GM12878 (cell line): ENCODE data around the gene PHF23. TPM values are rescaled to one million over a fixed set of nuclear protein-coding genes. Genes with fewer than 3 reads are reported as not detected.

Experiments used
- ATAC-seq: fragments of 200-7000 bp; cut with Tn5 transposase; 3 replicates; pipeline ENCODE4 v1.9.1; 2020; ENCODE audit warnings: mild to moderate bottlenecking, moderate library complexity
- BruUV-seq: library from RNA; stranded (reverse); fragments of 400-500 nt; replicated peaks from 2 replicates; lab custom pipeline; 2021; lab: Mats Ljungman, UMichigan
- CTCF ChIA-PET: fragments of 300-600 bp; sonication (Branson Sonifier 250); formaldehyde crosslinking; extraction: SDS; loops from one replicate; lab custom pipeline; 2021; ENCODE audit warnings: inconsistent platforms; lab: Yijun Ruan, JAX
- POLR2A ChIA-PET: fragments of 350-600 bp; formaldehyde crosslinking; extraction: SDS; loops from one replicate; lab custom pipeline; 2021; ENCODE audit warnings: inconsistent platforms; lab: Charles Lee
- RAD21 ChIA-PET: fragments of 300-600 bp; sonication (Branson Sonifier 250); formaldehyde crosslinking; loops from one replicate; lab custom pipeline; 2023; ENCODE audit warnings: antibody characterized with exemption; ENCODE audit not compliant: unreplicated experiment; lab: Charles Lee
- SMC1A ChIA-PET: fragments of 300-600 bp; sonication (Branson Sonifier 250); formaldehyde crosslinking; loops from one replicate; lab custom pipeline; 2023; ENCODE audit not compliant: unreplicated experiment, uncharacterized antibody; lab: Charles Lee
- DNase-seq: peaks from one replicate; pipeline ENCODE4 v3.0.0-alpha.2; 2011; ENCODE audit warnings: low read depth, low spot score
- FAIRE-seq: peaks from 3 replicates; lab custom pipeline; 2011; peaks lifted over from hg19 to GRCh38; lab: Jason Lieb, UNC
- H2AFZ ChIP-seq: 2 replicates; pipeline ENCODE4 v1.6.0; 2011; ENCODE audit warnings: low read depth, low read length, control low read depth; ENCODE audit not compliant: control insufficient read depth
- H3K27ac ChIP-seq: 2 replicates; pipeline ENCODE4 v1.5.1; 2011; ENCODE audit warnings: control low read depth; ENCODE audit not compliant: control insufficient read depth, insufficient read depth
- H3K27me3 ChIP-seq, 2 experiments: replicated peaks in 1 of 2; 2 replicates each; pipeline versions ENCODE4 v1.6.0 to v1.6.1; 2011; ENCODE audit warnings: low read length in 1 of 2; ENCODE audit not compliant: control insufficient read depth in 2 of 2, insufficient read depth in 2 of 2
- H3K36me3 ChIP-seq, 2 experiments: 2 replicates each; pipeline ENCODE4 v1.5.1; 2011; ENCODE audit warnings: low read length in 1 of 2; ENCODE audit not compliant: control insufficient read depth in 2 of 2, insufficient read depth in 2 of 2
- H3K4me1 ChIP-seq: 2 replicates; pipeline ENCODE4 v1.6.1; 2011; ENCODE audit warnings: mild to moderate bottlenecking, low read length, moderate library complexity, mixed read lengths; ENCODE audit not compliant: control insufficient read depth, insufficient read depth
- H3K4me2 ChIP-seq: 2 replicates; pipeline ENCODE4 v1.6.0; 2011; ENCODE audit warnings: control low read depth; ENCODE audit not compliant: control insufficient read depth, insufficient read depth
- H3K4me3 ChIP-seq: fragments of 200-600 bp; sonication (generic); 2 replicates; pipeline ENCODE4 v1.5.1; 2016
- H3K79me2 ChIP-seq: 2 replicates; pipeline ENCODE4 v1.6.0; 2011; ENCODE audit warnings: low read length; ENCODE audit not compliant: control insufficient read depth, insufficient read depth
- H3K9ac ChIP-seq: 2 replicates; pipeline ENCODE4 v1.8.0; 2011; ENCODE audit warnings: low read length, control low read depth, mixed read lengths; ENCODE audit not compliant: control insufficient read depth, insufficient read depth
- H3K9me3 ChIP-seq: replicated peaks from 3 replicates; pipeline ENCODE4 v1.5.1; 2011; ENCODE audit warnings: mild to moderate bottlenecking, low read length; ENCODE audit not compliant: control insufficient read depth, insufficient read depth
- H4K20me1 ChIP-seq: 2 replicates; pipeline ENCODE4 v1.6.0; 2011; ENCODE audit not compliant: control insufficient read depth, insufficient read depth
- ETV6 ChIP-seq, 2 experiments: fragments of 450-650 bp in 1 of 2; IDR thresholded peaks in 1 of 2; conservative IDR thresholded peaks in 1 of 2; 2 replicates each; pipeline ENCODE4 v1.6.1; 2014; ENCODE audit warnings: antibody characterized with exemption in 1 of 2, borderline replicate concordance in 1 of 2, low read depth in 1 of 2, mild to moderate bottlenecking in 1 of 2, moderate library complexity in 1 of 2
- MYC ChIP-seq: IDR thresholded peaks from 2 replicates; pipeline ENCODE4 v1.6.1; 2011; ENCODE audit warnings: mild to moderate bottlenecking, low read length, moderate library complexity, inconsistent platforms; ENCODE audit not compliant: insufficient read depth, insufficient replicate concordance, insufficient read length, severe bottlenecking
- RAD21 ChIP-seq: IDR thresholded peaks from 2 replicates; pipeline ENCODE4 v1.6.1; 2011; ENCODE audit warnings: mild to moderate bottlenecking, low read depth, low read length, moderate library complexity; ENCODE audit not compliant: insufficient read depth
- SMARCA5 ChIP-seq: fragments of 450-650 bp; IDR thresholded peaks from 2 replicates; pipeline ENCODE4 v1.6.1; 2017; ENCODE audit warnings: mild to moderate bottlenecking
- SP1 ChIP-seq: IDR thresholded peaks from one replicate; pipeline ENCODE4 v1.6.1; 2011; ENCODE audit warnings: low read depth, low read length
- SRF ChIP-seq, 2 experiments: IDR thresholded peaks; 2 replicates each; pipeline ENCODE4 v1.6.1; 2011; ENCODE audit warnings: low read depth in 2 of 2, low read length in 2 of 2, mild to moderate bottlenecking in 1 of 2, moderate library complexity in 1 of 2
- TCF12 ChIP-seq: IDR thresholded peaks from 2 replicates; pipeline ENCODE4 v1.6.1; 2011; ENCODE audit warnings: low read depth, mild to moderate bottlenecking, low read length
- TCF7 ChIP-seq: IDR thresholded peaks from 2 replicates; pipeline ENCODE4 v1.6.1; 2014; ENCODE audit warnings: antibody characterized with exemption, borderline replicate concordance
- WGBS: methylation state at CpG from one replicate; pipeline ENCODE4 v1.1.6; 2016; ENCODE audit warnings: low lambda C conversion rate; ENCODE audit not compliant: insufficient replicate concordance, insufficient coverage; ENCODE audit errors: missing lambda C conversion rate; 5-methylcytosine and 5-hydroxymethylcytosine counted together
- in situ Hi-C: fragments of 300-500 bp; cut with MboI; formaldehyde crosslinking; loops from 9 replicates; pipeline ENCODE4 v1.14.3; 2018; ENCODE audit warnings: mixed read lengths
- intact Hi-C: fragments of 100-400 bp; cut with micrococcal nuclease; formaldehyde crosslinking; loops from one replicate; pipeline ENCODE4 v1.14.2; 2022; ENCODE audit not compliant: unreplicated experiment
- polyA plus RNA-seq, 11 experiments: library from polyadenylated mRNA; depleted of rRNA in 4 of 11; unstranded in 6 of 11; stranded (reverse) in 5 of 11; fragments of >200 nt; fragmentation: Nextera tagmentation in 4 of 11; fragmentation: Illumina TruSeq in 1 of 11; extraction: Ambion mirVana in 4 of 11; extraction: Trizol in 1 of 11; gene quantifications; 1 replicate in 1 of 11; 2 replicates in 10 of 11; pipeline versions ENCODE4 v1.2.1 to v1.2.3, GENCODE V29; 2011 to 2016; ENCODE audit warnings: inconsistent platforms in 2 of 11, missing spikeins in 2 of 11, low read depth in 1 of 11
- total RNA-seq, 4 experiments: library from RNA; depleted of rRNA in 3 of 4; stranded (reverse); fragments of >200 nt in 3 of 4; fragmentation: Illumina TruSeq in 1 of 4; extraction: Trizol in 1 of 4; gene quantifications; 2 replicates each; pipeline versions ENCODE4 v1.2.1 to v1.2.3, GENCODE V29; 2013 to 2021
- TF ChIP-seq, protein P1 (sequence below): fragments of 450-650 bp; IDR thresholded peaks from 2 replicates; pipeline ENCODE4 v1.6.1; 2018; ENCODE audit warnings: borderline replicate concordance, mild to moderate bottlenecking; ENCODE audit not compliant: partially characterized antibody
- TF ChIP-seq, protein P2 (sequence below): fragments of 450-650 bp; formaldehyde crosslinking; IDR thresholded peaks from 2 replicates; pipeline ENCODE4 v1.4.0; 2020; ENCODE audit warnings: mild to moderate bottlenecking, moderate library complexity

Gene PHF23
- total and polyA plus RNA-seq, 10 of the 15 experiments (the other 5 are each of a cell fraction or from before 2014, with no cell fraction given), result 8.2 to 84.8 (median 32.6) TPM

GRCh38 chr17:7248796-7249195 is 9.5 kb upstream of the PHF23 start:
- H3K9me3 ChIP-seq, result no peaks in the 10 kb centered on the region
- H3K27me3 ChIP-seq, result no peaks in the 10 kb centered on the region
- H3K4me2 ChIP-seq, result peak overlapping the region; percentile 89
- peak overlapping the region; percentile 90 for H3K4me3 ChIP-seq
- peak overlapping the region; percentile 91 for H3K9ac ChIP-seq
- H4K20me1 ChIP-seq, result no peaks in the 10 kb centered on the region
- H3K36me3 ChIP-seq, result peaks cover 8 to 19% of the 10 kb centered on the region in 2 experiments; a peak in 3 of 4 replicates
- no peak for DNase-seq
- no peak for TF ChIP-seq ETV6 (conservative IDR thresholded peaks at IDR 0.05 in 1 of 2, IDR thresholded peaks at IDR 0.05 in 1 of 2; ENCODE audit: borderline replicate concordance in 1 of 2, low read depth in 1 of 2)
- TF ChIP-seq, protein P1, sequence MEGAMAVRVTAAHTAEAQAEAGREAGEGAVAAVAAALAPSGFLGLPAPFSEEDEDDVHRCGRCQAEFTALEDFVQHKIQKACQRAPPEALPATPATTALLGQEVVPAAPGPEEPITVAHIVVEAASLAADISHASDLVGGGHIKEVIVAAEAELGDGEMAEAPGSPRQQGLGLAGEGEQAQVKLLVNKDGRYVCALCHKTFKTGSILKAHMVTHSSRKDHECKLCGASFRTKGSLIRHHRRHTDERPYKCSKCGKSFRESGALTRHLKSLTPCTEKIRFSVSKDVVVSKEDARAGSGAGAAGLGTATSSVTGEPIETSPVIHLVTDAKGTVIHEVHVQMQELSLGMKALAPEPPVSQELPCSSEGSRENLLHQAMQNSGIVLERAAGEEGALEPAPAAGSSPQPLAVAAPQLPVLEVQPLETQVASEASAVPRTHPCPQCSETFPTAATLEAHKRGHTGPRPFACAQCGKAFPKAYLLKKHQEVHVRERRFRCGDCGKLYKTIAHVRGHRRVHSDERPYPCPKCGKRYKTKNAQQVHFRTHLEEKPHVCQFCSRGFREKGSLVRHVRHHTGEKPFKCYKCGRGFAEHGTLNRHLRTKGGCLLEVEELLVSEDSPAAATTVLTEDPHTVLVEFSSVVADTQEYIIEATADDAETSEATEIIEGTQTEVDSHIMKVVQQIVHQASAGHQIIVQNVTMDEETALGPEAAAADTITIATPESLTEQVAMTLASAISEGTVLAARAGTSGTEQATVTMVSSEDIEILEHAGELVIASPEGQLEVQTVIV, result no peak
- no TSS peak for BruUV-seq
- in situ Hi-C loops (no loop called here), intact Hi-C loops (no loop called here)
- POLR2A ChIA-PET, result interaction anchor here (1.1 to 4.4 kb wide), 5 partner anchors 9 to 81 kb away, joined by 4 to 99 read pairs (median 7); partner anchors contain the start of genes ACADVL, DLG4, DVL2 and GABARAP
- RAD21 ChIA-PET, result interaction anchor here (1.2 kb wide), 2 partner anchors 8 to 634 kb away, joined by 3 to 9 read pairs; no protein-coding TSS in a partner anchor
- SMC1A ChIA-PET, result interaction anchor here (1.2 to 3.6 kb wide), 3 partner anchors 8 to 28 kb away, joined by 5 to 26 read pairs (median 16); partner anchors contain the start of genes ACADVL, GABARAP and PHF23
- peaks cover 10% of the 10 kb centered on the region for H3K4me1 ChIP-seq
- CTCF ChIA-PET, result interaction anchor here (1.0 to 3.2 kb wide), 4 partner anchors 9 to 49 kb away, joined by 3 to 18 read pairs (median 8); partner anchors contain the start of genes ACADVL, DLG4 and PHF23
- WGBS, result 64% methylated on average over 4 of the region's 4 CpGs
- ATAC-seq, result no peak
- no peak overlapping the region for H2AFZ ChIP-seq
- peak overlapping the region; percentile 87 for H3K27ac ChIP-seq
- FAIRE-seq, result no peak
- peaks cover 60% of the 10 kb centered on the region for H3K79me2 ChIP-seq

DNA sequence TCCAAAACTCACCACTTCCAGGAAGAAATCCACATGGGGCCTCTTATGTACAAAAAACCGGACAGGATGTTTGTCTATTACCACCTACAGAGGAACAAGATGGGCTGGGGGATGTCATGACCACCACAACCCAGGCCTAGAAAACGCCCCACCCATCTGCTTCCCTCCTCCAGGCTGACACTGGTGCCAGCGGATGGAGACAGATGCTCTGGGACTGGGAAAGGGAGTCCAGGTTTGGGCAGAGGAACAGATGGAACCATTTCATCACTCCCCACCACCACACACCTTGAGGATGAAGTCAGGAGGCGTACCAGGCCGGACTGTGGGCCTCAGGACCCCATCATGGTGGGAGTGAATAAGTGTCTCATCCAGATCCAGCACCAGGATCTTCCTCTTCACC is 7.5 kb upstream of the PHF23 start:
- peaks cover 14% of the 10 kb centered on the region for H3K4me1 ChIP-seq
- in situ Hi-C loops (no loop called here), intact Hi-C loops (no loop called here)
- no peak overlapping the region for H2AFZ ChIP-seq
- no peak for FAIRE-seq
- ATAC-seq, result no peak
- POLR2A ChIA-PET, result no interaction called here
- H3K79me2 ChIP-seq, result peaks cover 52% of the 10 kb centered on the region
- RAD21 ChIA-PET, result no interaction called here
- H3K9me3 ChIP-seq, result no peaks in the 10 kb centered on the region
- BruUV-seq, result no TSS peak
- H4K20me1 ChIP-seq, result no peaks in the 10 kb centered on the region
- WGBS, result 78% methylated on average over 5 of the region's 5 CpGs
- H3K27me3 ChIP-seq, result no peaks in the 10 kb centered on the region
- no peak overlapping the region for H3K4me2 ChIP-seq
- CTCF ChIA-PET, result no interaction called here
- H3K4me3 ChIP-seq, result no peak overlapping the region
- no peak overlapping the region for H3K9ac ChIP-seq
- no peak overlapping the region for H3K27ac ChIP-seq
- peaks cover 10 to 19% of the 10 kb centered on the region in 2 experiments; a peak in 3 of 4 replicates for H3K36me3 ChIP-seq
- SMC1A ChIA-PET, result no interaction called here
- DNase-seq, result no peak
- TF ChIP-seq SRF (IDR thresholded peaks at IDR 0.05; ENCODE audit: low read depth in 2 of 2, low read length in 2 of 2), result no peak
- TF ChIP-seq SP1, result no peak
- no peak for TF ChIP-seq RAD21
- TF ChIP-seq, protein P2, sequence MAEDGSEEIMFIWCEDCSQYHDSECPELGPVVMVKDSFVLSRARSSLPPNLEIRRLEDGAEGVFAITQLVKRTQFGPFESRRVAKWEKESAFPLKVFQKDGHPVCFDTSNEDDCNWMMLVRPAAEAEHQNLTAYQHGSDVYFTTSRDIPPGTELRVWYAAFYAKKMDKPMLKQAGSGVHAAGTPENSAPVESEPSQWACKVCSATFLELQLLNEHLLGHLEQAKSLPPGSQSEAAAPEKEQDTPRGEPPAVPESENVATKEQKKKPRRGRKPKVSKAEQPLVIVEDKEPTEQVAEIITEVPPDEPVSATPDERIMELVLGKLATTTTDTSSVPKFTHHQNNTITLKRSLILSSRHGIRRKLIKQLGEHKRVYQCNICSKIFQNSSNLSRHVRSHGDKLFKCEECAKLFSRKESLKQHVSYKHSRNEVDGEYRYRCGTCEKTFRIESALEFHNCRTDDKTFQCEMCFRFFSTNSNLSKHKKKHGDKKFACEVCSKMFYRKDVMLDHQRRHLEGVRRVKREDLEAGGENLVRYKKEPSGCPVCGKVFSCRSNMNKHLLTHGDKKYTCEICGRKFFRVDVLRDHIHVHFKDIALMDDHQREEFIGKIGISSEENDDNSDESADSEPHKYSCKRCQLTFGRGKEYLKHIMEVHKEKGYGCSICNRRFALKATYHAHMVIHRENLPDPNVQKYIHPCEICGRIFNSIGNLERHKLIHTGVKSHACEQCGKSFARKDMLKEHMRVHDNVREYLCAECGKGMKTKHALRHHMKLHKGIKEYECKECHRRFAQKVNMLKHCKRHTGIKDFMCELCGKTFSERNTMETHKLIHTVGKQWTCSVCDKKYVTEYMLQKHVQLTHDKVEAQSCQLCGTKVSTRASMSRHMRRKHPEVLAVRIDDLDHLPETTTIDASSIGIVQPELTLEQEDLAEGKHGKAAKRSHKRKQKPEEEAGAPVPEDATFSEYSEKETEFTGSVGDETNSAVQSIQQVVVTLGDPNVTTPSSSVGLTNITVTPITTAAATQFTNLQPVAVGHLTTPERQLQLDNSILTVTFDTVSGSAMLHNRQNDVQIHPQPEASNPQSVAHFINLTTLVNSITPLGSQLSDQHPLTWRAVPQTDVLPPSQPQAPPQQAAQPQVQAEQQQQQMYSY, result no peak
- no peak for TF ChIP-seq TCF12
- no peak for TF ChIP-seq SMARCA5
- no peak for TF ChIP-seq MYC
- no peak for TF ChIP-seq TCF7
